Thyroid gland (tissue), 4 donors: Measurements from ENCODE around the gene PRELID1. TPM values are rescaled to one million over a fixed set of nuclear protein-coding genes. Genes with fewer than 3 reads are reported as not detected.
"Not testable (repeated sequence)": the region's sequence is repeated elsewhere in the genome, so short reads cannot be mapped to it uniquely, and the experiment has no call there.

Experiments used
- DNase-seq, 2 donors: peaks; one replicate each; pipeline ENCODE4 v3.0.0-alpha.2; 2019
- H3K27ac ChIP-seq, 3 donors: fragments of 200-600 bp; sonication (generic); 1 replicate in 2 of 3; 2 replicates in 1 of 3; pipeline ENCODE4 v1.5.1; 2016 to 2019; ENCODE audit warnings: mild to moderate bottlenecking in 1 of 3, moderate library complexity in 1 of 3
- H3K27me3 ChIP-seq: fragments of 200-600 bp; sonication (generic); one replicate; pipeline ENCODE4 v1.5.1; 2019
- H3K36me3 ChIP-seq, 2 donors: fragments of 200-600 bp; sonication (generic); one replicate each; pipeline ENCODE4 v1.5.1; 2016 to 2019
- H3K4me1 ChIP-seq, 2 donors: fragments of 200-600 bp; sonication (generic); one replicate each; pipeline ENCODE4 v1.5.1; 2017 to 2019
- H3K4me3 ChIP-seq, 3 donors: fragments of 200-600 bp; sonication (generic); replicated peaks in 1 of 3; 1 replicate in 2 of 3; 2 replicates in 1 of 3; pipeline ENCODE4 v1.5.1; 2016; ENCODE audit warnings: mild to moderate bottlenecking in 1 of 3
- H3K9me3 ChIP-seq: fragments of 200-600 bp; sonication (generic); one replicate; pipeline ENCODE4 v1.5.1; 2017
- CTCF ChIP-seq, 6 experiments: fragments of 200-600 bp in 3 of 6; fragments of 450-650 bp in 3 of 6; sonication (generic) in 3 of 6; IDR thresholded peaks; one replicate each; pipeline ENCODE4 v1.5.1; 2016 to 2019; ENCODE audit warnings: antibody characterized with exemption in 6 of 6, mild to moderate bottlenecking in 2 of 6, inconsistent platforms in 1 of 6, moderate library complexity in 1 of 6
- POLR2A ChIP-seq, 2 donors: fragments of 450-650 bp; IDR thresholded peaks; one replicate each; pipeline ENCODE4 v1.6.1; 2017; ENCODE audit warnings: antibody characterized with exemption in 2 of 2, mild to moderate bottlenecking in 2 of 2, moderate library complexity in 1 of 2
- WGBS, 2 donors: methylation state at CpG; one replicate each; pipeline ENCODE4 v1.1.5; 2017; 5-methylcytosine and 5-hydroxymethylcytosine counted together
- intact Hi-C: fragments of 100-400 bp; cut with DNase I; formaldehyde crosslinking; loops from one replicate; pipeline ENCODE4 v1.15.1; 2023
- total RNA-seq, 4 donors: library from RNA; depleted of rRNA; stranded (reverse); fragments of >200 nt; gene quantifications; one replicate each; pipeline ENCODE4 v1.2.3, GENCODE V29; 2016

The PRELID1 gene
- total RNA-seq, 4 donors from 2014 or later, result 52.8 to 83.2 (median 57.9) TPM

- DNase-seq, result no peak
- intact Hi-C loops, result no loop called here
- peak overlapping the region in 2 of 3 donors; percentile 9 to 90 for H3K4me3 ChIP-seq
- no peak for TF ChIP-seq POLR2A (IDR thresholded peaks at IDR 0.05)
- no peak for TF ChIP-seq CTCF (IDR thresholded peaks at IDR 0.05)
- WGBS, 2 donors, result 33 to 54% methylated on average over 11 to 17 of the region's 24 CpGs
- H3K9me3 ChIP-seq, result no peaks in the 10 kb centered on the region
- peak overlapping the region in 2 of 3 donors; percentile 61 to 75 for H3K27ac ChIP-seq
- peaks cover 7 to 16% of the 10 kb centered on the region in 2 donors for H3K36me3 ChIP-seq
- H3K4me1 ChIP-seq, result peaks cover 35 to 45% of the 10 kb centered on the region in 2 donors
- no peaks in the 10 kb centered on the region for H3K27me3 ChIP-seq
These were observed 1.1 kb upstream of the PRELID1 start for GRCh38 chr5:177302354-177303110.

GRCh38 chr5:177303925-177304391, 359 bp downstream of the PRELID1 start:
- Histone ChIP-seq H3K4me1 (peaks cover 35 to 45% of the 10 kb centered on the region in 2 donors), H3K4me3 (peak overlapping the region; percentile 9 to 90 (median 87)), H3K27me3 (no peaks in the 10 kb centered on the region), H3K9me3 (no peaks in the 10 kb centered on the region), H3K27ac (peak overlapping the region in 2 of 3 donors; percentile 61 to 75), H3K36me3 (peaks cover 7 to 16% of the 10 kb centered on the region in 2 donors)
- intact Hi-C loops, result no loop called here
- peak in 1 of 2 donors; percentile 16 for DNase-seq
- 0 to 2% methylated on average over 9 to 13 of the region's 25 CpGs for WGBS, 2 donors
- TF ChIP-seq CTCF (IDR thresholded peaks at IDR 0.05) (no peak), POLR2A (IDR thresholded peaks at IDR 0.05) (no peak)

GRCh38 chr5:177304392-177305119, 957 bp downstream of the PRELID1 start:
- Histone ChIP-seq H3K9me3 (no peaks in the 10 kb centered on the region), H3K27ac (peak overlapping the region in 2 of 3 donors; percentile 61 to 75), H3K4me3 (peak overlapping the region; percentile 9 to 90 (median 87)), H3K4me1 (peaks cover 35 to 45% of the 10 kb centered on the region in 2 donors), H3K27me3 (no peaks in the 10 kb centered on the region), H3K36me3 (peaks cover 7 to 16% of the 10 kb centered on the region in 2 donors)
- 46 to 55% methylated on average over 13 to 15 of the region's 19 CpGs for WGBS, 2 donors
- DNase-seq, result no peak
- intact Hi-C loops, result loop anchor here (5.0 kb wide), 1 partner anchor 192 kb away; no protein-coding TSS in a partner anchor
- TF ChIP-seq CTCF (IDR thresholded peaks at IDR 0.05) (no peak), POLR2A (IDR thresholded peaks at IDR 0.05) (no peak)

- not testable (repeated sequence) for H3K27ac ChIP-seq, H3K4me3 ChIP-seq
These were observed 2.6 kb downstream of the PRELID1 start for GRCh38 chr5:177306103-177306640.

More at GRCh38 chr5:177306103-177306640, 2.6 kb downstream of the PRELID1 start:
- not testable (repeated sequence) for H3K27me3 ChIP-seq, H3K9me3 ChIP-seq, DNase-seq
- intact Hi-C loops, result loop anchor here (5.0 kb wide), 1 partner anchor 194 kb away; no protein-coding TSS in a partner anchor
- 87 to 94% methylated on average over 9 to 11 of the region's 11 CpGs for WGBS, 2 donors
- Histone ChIP-seq H3K36me3 (peaks cover 7 to 16% of the 10 kb centered on the region in 2 donors), H3K4me1 (peaks cover 30 to 36% of the 10 kb centered on the region in 2 donors)
